Esophagus squamous epithelium (tissue), 5 donors: ENCODE measurements around the gene HSDL2. TPM values are rescaled to one million over a fixed set of nuclear protein-coding genes. Genes with fewer than 3 reads are reported as not detected.

ENCODE experiments used
- DNase-seq: peaks from one replicate; lab custom pipeline; 2025; lab: John Stamatoyannopoulos, UW
- H3K27ac ChIP-seq, 4 donors: fragments of 200-600 bp; sonication (generic); one replicate each; pipeline ENCODE4 v1.5.1; 2016 to 2019; ENCODE audit warnings: mild to moderate bottlenecking in 1 of 4
- H3K27me3 ChIP-seq, 4 donors: fragments of 200-600 bp; sonication (generic); 1 replicate in 3 of 4; 2 replicates in 1 of 4; pipeline versions ENCODE4 v1.5.1 to v1.6.0; 2017 to 2021; ENCODE audit warnings: antibody characterized with exemption in 1 of 4
- H3K36me3 ChIP-seq, 3 donors: fragments of 200-600 bp; sonication (generic); one replicate each; pipeline ENCODE4 v1.5.1; 2016 to 2019
- H3K4me1 ChIP-seq, 3 donors: fragments of 200-600 bp; sonication (generic); one replicate each; pipeline ENCODE4 v1.5.1; 2017 to 2019
- H3K4me3 ChIP-seq, 4 donors: fragments of 200-600 bp; sonication (generic); 1 replicate in 3 of 4; 2 replicates in 1 of 4; pipeline ENCODE4 v1.5.1; 2016 to 2019; ENCODE audit warnings: mild to moderate bottlenecking in 2 of 4, moderate library complexity in 1 of 4
- H3K9me3 ChIP-seq, 3 donors: fragments of 200-600 bp; sonication (generic); one replicate each; pipeline ENCODE4 v1.5.1; 2016 to 2019
- POLR2A ChIP-seq, 4 donors: fragments of 450-650 bp; IDR thresholded peaks; one replicate each; pipeline ENCODE4 v1.6.1; 2017; ENCODE audit warnings: antibody characterized with exemption in 4 of 4, mild to moderate bottlenecking in 4 of 4, moderate library complexity in 3 of 4
- WGBS, 2 donors: methylation state at CpG; one replicate each; pipeline ENCODE4 v1.1.5; 2018; 5-methylcytosine and 5-hydroxymethylcytosine counted together
- intact Hi-C: fragments of 100-400 bp; cut with DNase I; formaldehyde crosslinking; loops from one replicate; pipeline ENCODE4 v1.15.0; 2022
- total RNA-seq, 4 donors: library from RNA; depleted of rRNA; stranded (reverse); fragments of >200 nt; gene quantifications; one replicate each; pipeline ENCODE4 v1.1.0, GENCODE V29; 2016
- TF ChIP-seq, protein P1 (sequence below), 6 experiments: fragments of 450-650 bp in 4 of 6; fragments of 200-600 bp in 2 of 6; sonication (generic) in 2 of 6; IDR thresholded peaks; one replicate each; pipeline ENCODE4 v1.5.1; 2016 to 2019; ENCODE audit warnings: antibody characterized with exemption in 6 of 6, mild to moderate bottlenecking in 4 of 6, moderate library complexity in 4 of 6
- donor health status: DM: yes; HTN: yes; CAD: no.

The HSDL2 gene
- total RNA-seq, 4 donors from 2014 or later: 18.5 to 49.4 (median 36.0) TPM

DNA sequence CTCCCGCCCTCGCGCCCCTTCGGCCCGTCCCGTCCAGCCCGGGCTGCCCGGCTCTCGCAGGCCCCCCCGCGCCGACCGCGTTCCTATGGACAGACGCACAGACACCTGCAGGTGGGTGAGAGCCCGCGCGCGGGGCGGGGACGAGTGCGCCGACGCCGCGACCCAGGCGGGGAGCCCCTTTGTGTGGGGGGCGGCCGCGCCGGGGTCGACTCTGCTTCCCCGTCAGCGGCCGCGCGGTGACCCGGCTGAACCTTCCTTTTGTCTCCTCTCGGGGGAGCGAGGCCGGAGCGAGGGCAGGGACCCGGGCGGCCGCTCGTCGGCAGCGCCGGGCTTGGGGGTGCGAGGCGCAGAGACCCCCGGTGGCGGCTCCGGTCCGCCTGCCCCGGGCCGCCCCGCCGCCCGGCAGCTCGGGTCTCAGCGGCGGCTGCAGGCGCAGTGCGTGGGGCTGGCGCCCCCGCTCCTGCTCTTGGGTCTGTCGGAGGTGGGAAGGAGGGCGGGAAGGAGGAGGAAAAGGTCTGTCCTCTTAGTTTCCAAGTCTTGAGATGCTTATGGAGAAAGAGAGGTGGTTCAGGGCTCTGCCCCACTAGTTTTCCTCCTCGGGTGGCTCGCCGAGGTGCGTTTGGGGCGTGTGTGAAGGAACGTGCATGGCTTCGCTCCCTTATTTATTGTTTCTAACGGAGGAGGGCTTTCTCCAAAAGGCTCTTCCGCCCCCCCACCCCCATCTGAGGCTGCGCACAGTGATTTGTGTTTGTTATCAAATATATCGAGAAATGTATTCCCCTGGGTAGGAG, 107.3 kb downstream of the HSDL2 start:
- TF ChIP-seq, protein P1, sequence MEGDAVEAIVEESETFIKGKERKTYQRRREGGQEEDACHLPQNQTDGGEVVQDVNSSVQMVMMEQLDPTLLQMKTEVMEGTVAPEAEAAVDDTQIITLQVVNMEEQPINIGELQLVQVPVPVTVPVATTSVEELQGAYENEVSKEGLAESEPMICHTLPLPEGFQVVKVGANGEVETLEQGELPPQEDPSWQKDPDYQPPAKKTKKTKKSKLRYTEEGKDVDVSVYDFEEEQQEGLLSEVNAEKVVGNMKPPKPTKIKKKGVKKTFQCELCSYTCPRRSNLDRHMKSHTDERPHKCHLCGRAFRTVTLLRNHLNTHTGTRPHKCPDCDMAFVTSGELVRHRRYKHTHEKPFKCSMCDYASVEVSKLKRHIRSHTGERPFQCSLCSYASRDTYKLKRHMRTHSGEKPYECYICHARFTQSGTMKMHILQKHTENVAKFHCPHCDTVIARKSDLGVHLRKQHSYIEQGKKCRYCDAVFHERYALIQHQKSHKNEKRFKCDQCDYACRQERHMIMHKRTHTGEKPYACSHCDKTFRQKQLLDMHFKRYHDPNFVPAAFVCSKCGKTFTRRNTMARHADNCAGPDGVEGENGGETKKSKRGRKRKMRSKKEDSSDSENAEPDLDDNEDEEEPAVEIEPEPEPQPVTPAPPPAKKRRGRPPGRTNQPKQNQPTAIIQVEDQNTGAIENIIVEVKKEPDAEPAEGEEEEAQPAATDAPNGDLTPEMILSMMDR (IDR thresholded peaks at IDR 0.05): no peak
- TF ChIP-seq POLR2A (IDR thresholded peaks at IDR 0.05): no peak
- no peak for DNase-seq
- WGBS, 2 donors: 0 to 1% methylated on average over 11 to 12 of the region's 80 CpGs
- Histone ChIP-seq H3K4me1 (peaks cover 0 to 20% (median 4%) of the 10 kb centered on the region in 3 donors), H3K4me3 (peak overlapping the region; percentile 65 to 99 (median 94)), H3K27ac (peak overlapping the region; percentile 59 to 87 (median 84)), H3K36me3 (no peaks in the 10 kb centered on the region), H3K27me3 (no peaks in the 10 kb centered on the region), H3K9me3 (no peaks in the 10 kb centered on the region)
- intact Hi-C loops: no loop called here

DNA sequence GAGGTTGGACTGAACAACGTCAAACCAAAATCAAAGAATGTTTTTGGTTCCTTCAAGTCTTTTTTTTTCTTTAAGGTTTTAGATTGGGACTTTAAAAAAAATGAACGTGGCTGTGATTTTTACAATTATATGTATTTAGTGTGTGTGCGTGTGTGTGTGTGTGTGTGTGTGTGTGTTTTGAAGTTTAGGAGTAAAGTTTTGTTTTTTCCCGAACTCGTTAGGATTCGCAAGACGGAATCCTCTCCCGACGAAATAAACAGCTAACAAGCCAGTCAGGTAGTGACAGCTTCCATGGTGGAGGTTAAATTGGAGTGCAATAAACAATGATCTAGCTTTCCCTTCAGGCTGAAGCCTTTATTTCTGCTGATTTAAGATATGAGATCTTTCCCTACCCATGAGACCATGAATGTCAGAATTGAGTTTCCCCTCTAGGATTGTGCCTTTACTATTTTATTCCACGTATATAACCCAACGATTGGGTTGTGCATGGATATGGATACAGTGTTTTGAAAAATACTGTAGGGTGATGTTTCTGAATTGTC, 108.0 kb downstream of the HSDL2 start:
- DNase-seq: no peak
- WGBS, 2 donors: 18 to 19% methylated on average over 11 of the region's 11 CpGs
- Histone ChIP-seq H3K36me3 (peaks cover 0 to 3% (median 0%) of the 10 kb centered on the region in 3 donors), H3K9me3 (no peaks in the 10 kb centered on the region), H3K4me3 (peak overlapping the region; percentile 65 to 99 (median 94)), H3K4me1 (peaks cover 0 to 20% (median 4%) of the 10 kb centered on the region in 3 donors), H3K27ac (peak overlapping the region in 3 of 4 donors; percentile 59 to 87 (median 85)), H3K27me3 (no peaks in the 10 kb centered on the region)
- TF ChIP-seq, protein P1 (IDR thresholded peaks at IDR 0.05): no peak
- TF ChIP-seq POLR2A (IDR thresholded peaks at IDR 0.05): no peak
- intact Hi-C loops: no loop called here

DNA sequence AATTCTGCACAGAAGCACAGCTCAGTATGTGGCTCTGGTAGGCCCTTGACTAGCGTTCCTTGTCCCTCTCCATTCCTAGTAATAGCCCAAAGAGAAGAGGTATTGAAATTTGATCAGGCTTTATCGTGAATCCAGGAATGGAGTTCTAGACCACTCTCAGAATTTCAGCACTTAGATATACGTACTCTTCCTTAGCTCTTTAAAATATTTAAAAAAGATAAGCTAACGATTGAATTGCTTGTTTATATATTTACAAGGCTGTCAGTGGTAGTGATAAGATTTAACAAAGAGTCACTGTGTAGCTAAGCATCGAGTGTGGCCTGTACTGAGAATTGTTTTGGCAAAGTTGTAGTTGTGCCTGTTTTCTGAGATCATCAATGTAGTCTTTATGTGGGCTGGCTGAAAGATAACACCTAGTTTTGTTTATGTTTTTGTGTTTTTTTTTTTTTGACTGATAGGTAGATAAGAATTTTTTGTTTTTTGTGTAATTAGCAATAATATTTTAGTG, 109.2 kb downstream of the HSDL2 start:
- H3K4me3 ChIP-seq: no peak overlapping the region

DNA sequence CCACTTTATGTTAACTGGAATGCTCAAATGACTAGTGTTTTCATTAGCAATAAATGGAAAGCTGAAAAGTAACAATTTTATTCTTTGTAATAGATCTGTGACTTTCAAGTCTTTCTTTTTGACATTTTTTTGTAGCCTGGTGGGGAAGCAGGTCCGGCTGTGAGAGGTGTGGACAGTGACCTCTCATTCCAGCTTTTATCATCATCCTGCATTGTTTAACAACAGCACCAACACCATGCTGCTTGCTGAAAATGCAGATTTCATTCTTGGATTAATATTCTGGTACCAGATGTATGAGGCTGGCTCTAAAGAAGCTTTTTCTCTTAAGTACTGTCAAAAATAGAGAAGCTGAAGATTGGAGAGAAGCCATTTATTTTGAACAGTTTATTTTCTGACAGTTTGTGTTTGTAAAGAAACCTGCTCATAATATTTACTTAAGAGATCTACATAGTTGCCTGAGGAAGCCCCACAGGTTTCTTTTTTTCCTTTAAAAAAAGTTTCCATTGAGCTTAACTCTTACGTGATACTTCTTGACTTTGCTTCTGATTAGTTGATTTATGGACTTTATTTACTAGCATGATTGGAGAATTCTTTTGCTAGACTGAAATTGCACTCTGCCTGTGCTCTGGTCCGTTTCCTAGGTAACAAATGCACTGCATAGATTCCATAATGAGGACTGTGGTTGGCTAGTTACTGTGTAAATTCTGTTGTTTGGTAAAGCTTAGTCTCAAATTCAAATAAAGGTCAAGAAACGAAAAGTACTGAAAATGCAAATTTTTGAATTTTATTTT, 110.2 kb downstream of the HSDL2 start:
- H3K9me3 ChIP-seq: peaks cover 0 to 18% (median 0%) of the 10 kb centered on the region in 3 donors
- no peak overlapping the region for H3K4me3 ChIP-seq
- intact Hi-C loops: no loop called here
- H3K27me3 ChIP-seq: no peaks in the 10 kb centered on the region
- DNase-seq: no peak
- WGBS, 2 donors: 71 to 83% methylated on average over 4 of the region's 4 CpGs
- peaks cover 0 to 16% (median 0%) of the 10 kb centered on the region in 3 donors for H3K36me3 ChIP-seq
- peaks cover 0 to 20% (median 4%) of the 10 kb centered on the region in 3 donors for H3K4me1 ChIP-seq
- H3K27ac ChIP-seq: no peak overlapping the region
- no peak for TF ChIP-seq POLR2A (IDR thresholded peaks at IDR 0.05)
- TF ChIP-seq, protein P1 (IDR thresholded peaks at IDR 0.05): no peak

More for the DNA sequence above, 109.2 kb downstream of the HSDL2 start:
- Histone ChIP-seq H3K27me3 (no peaks in the 10 kb centered on the region), H3K9me3 (peaks cover 0 to 9% (median 0%) of the 10 kb centered on the region in 3 donors), H3K27ac (no peak overlapping the region), H3K36me3 (peaks cover 0 to 13% (median 0%) of the 10 kb centered on the region in 3 donors), H3K4me1 (peaks cover 0 to 20% (median 4%) of the 10 kb centered on the region in 3 donors)
- 82 to 84% methylated on average over 5 of the region's 5 CpGs for WGBS, 2 donors
- intact Hi-C loops: no loop called here
- DNase-seq: no peak
- TF ChIP-seq, protein P1 (IDR thresholded peaks at IDR 0.05): no peak
- TF ChIP-seq POLR2A (IDR thresholded peaks at IDR 0.05): no peak
